ENCODE data around the gene DMRTA1.

DNA sequence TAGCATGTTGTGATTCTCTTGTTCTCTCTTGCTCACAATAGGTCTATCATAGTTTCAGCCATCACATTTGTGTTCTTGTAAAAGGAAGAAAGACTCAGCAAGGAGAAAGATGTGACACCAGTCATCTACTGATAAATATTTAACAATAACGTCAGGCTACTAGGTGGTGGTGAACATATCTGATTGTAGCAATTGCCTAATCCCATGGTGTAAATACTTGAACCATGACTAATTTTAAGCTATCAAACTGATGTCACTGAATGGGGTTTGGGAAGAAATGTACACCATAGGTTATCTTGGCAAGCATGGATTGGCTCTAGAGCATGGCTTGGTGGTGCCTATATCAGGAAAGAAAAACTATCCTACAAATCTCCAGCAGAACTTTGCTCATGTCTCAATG, 16.6 kb downstream of the DMRTA1 start:
- no peak for TF ChIP-seq POLR2AphosphoS5 (IDR thresholded peaks at IDR 0.05; ENCODE audit: insufficient read depth, low read depth, low read length)
- TF ChIP-seq, protein P1, sequence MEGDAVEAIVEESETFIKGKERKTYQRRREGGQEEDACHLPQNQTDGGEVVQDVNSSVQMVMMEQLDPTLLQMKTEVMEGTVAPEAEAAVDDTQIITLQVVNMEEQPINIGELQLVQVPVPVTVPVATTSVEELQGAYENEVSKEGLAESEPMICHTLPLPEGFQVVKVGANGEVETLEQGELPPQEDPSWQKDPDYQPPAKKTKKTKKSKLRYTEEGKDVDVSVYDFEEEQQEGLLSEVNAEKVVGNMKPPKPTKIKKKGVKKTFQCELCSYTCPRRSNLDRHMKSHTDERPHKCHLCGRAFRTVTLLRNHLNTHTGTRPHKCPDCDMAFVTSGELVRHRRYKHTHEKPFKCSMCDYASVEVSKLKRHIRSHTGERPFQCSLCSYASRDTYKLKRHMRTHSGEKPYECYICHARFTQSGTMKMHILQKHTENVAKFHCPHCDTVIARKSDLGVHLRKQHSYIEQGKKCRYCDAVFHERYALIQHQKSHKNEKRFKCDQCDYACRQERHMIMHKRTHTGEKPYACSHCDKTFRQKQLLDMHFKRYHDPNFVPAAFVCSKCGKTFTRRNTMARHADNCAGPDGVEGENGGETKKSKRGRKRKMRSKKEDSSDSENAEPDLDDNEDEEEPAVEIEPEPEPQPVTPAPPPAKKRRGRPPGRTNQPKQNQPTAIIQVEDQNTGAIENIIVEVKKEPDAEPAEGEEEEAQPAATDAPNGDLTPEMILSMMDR (IDR thresholded peaks at IDR 0.05; ENCODE audit: extremely low read depth in 1 of 2, insufficient read depth in 1 of 2, low read depth in 1 of 2, low read length in 2 of 2), result no peak
- TF ChIP-seq, protein P2, sequence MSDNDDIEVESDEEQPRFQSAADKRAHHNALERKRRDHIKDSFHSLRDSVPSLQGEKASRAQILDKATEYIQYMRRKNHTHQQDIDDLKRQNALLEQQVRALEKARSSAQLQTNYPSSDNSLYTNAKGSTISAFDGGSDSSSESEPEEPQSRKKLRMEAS (IDR thresholded peaks at IDR 0.05; ENCODE audit: insufficient read depth, insufficient read length), result no peak
- no peak for TF ChIP-seq JUN (IDR thresholded peaks at IDR 0.05; ENCODE audit: borderline replicate concordance, insufficient read depth, insufficient read length, low read depth)
- no peak for TF ChIP-seq POLR2A (IDR thresholded peaks at IDR 0.05; ENCODE audit: low read depth, low read length)
- TF ChIP-seq EZH2 (IDR thresholded peaks at IDR 0.05; ENCODE audit: borderline replicate concordance, low read depth, low read length, severe bottlenecking), result no peak
- TF ChIP-seq MYC (IDR thresholded peaks at IDR 0.05; ENCODE audit: low read depth, low read length), result no peak
- TF ChIP-seq GATA2 (IDR thresholded peaks at IDR 0.05; ENCODE audit: insufficient read depth, insufficient read length, low read depth, low read length), result no peak
- TF ChIP-seq FOS (IDR thresholded peaks at IDR 0.05; ENCODE audit: borderline replicate concordance, insufficient read depth, low read length), result no peak

All from endothelial cell of umbilical vein (primary cell).